MM.1S (cell line): Measurements from ENCODE around the gene ANKRD13B.

Experiments used
- DNase-seq: peaks from one replicate; pipeline ENCODE4 v3.0.0-alpha.2; 2015
- H2AFZ ChIP-seq: fragments of 300-600 bp; sonication (generic); 2 replicates; pipeline ENCODE4 v1.6.0; 2016; ENCODE audit warnings: antibody characterized with exemption, low read length
- H3F3A ChIP-seq: fragments of 300-600 bp; sonication (generic); 2 replicates; pipeline ENCODE4 v1.6.1; 2016; ENCODE audit warnings: mild to moderate bottlenecking, antibody characterized with exemption, low read length, moderate library complexity, mixed read lengths; ENCODE audit not compliant: insufficient read depth
- H3K27ac ChIP-seq: fragments of 300-600 bp; sonication (generic); 2 replicates; pipeline ENCODE4 v1.5.1; 2016; ENCODE audit warnings: mild to moderate bottlenecking, low read length
- H3K27me3 ChIP-seq: fragments of 300-600 bp; sonication (generic); replicated peaks from 2 replicates; pipeline ENCODE4 v1.6.0; 2016; ENCODE audit warnings: low read length; ENCODE audit not compliant: insufficient read depth
- H3K36me3 ChIP-seq: fragments of 300-600 bp; sonication (generic); replicated peaks from 2 replicates; pipeline ENCODE4 v1.6.1; 2016; ENCODE audit warnings: mild to moderate bottlenecking, low read length, mixed read lengths; ENCODE audit not compliant: insufficient read depth
- H3K4me1 ChIP-seq: fragments of 300-600 bp; sonication (generic); 2 replicates; pipeline ENCODE4 v1.6.1; 2016; ENCODE audit warnings: low read length, mixed read lengths
- H3K4me2 ChIP-seq: fragments of 300-600 bp; sonication (generic); 2 replicates; pipeline ENCODE4 v1.6.0; 2016; ENCODE audit warnings: low read depth, low read length
- H3K4me3 ChIP-seq: fragments of 300-600 bp; sonication (generic); 2 replicates; pipeline ENCODE4 v1.5.1; 2016; ENCODE audit warnings: low read length, mixed read lengths
- H3K79me2 ChIP-seq: fragments of 300-600 bp; sonication (generic); 2 replicates; pipeline ENCODE4 v1.6.1; 2016; ENCODE audit warnings: mixed run types, low read length, mixed read lengths
- H3K9ac ChIP-seq: fragments of 300-600 bp; sonication (generic); 2 replicates; pipeline ENCODE4 v1.6.1; 2016; ENCODE audit warnings: low read length, mixed read lengths
- H3K9me2 ChIP-seq: fragments of 300-600 bp; sonication (generic); replicated peaks from 2 replicates; pipeline ENCODE4 v1.6.1; 2016; ENCODE audit warnings: mild to moderate bottlenecking, low read length, mixed read lengths; ENCODE audit not compliant: insufficient read depth
- H3K9me3 ChIP-seq: fragments of 300-600 bp; sonication (generic); replicated peaks from 2 replicates; pipeline ENCODE4 v1.6.1; 2016; ENCODE audit warnings: mild to moderate bottlenecking, low read length, mixed read lengths; ENCODE audit not compliant: insufficient read depth
- H4K20me1 ChIP-seq: fragments of 300-600 bp; sonication (generic); 2 replicates; pipeline ENCODE4 v1.6.1; 2016; ENCODE audit warnings: mild to moderate bottlenecking, low read length, moderate library complexity, mixed read lengths; ENCODE audit not compliant: insufficient read depth
- EZH2 ChIP-seq: fragments of 300-600 bp; sonication (generic); optimal IDR thresholded peaks from 2 replicates; pipeline ENCODE3; 2017; ENCODE audit warnings: low read depth, mild to moderate bottlenecking, antibody characterized with exemption, low read length, mixed read lengths
- EZH2phosphoT487 ChIP-seq: fragments of 300-600 bp; sonication (generic); IDR thresholded peaks from 2 replicates; pipeline ENCODE4 v1.6.1; 2018; ENCODE audit warnings: antibody characterized with exemption, low read length
- TF ChIP-seq, protein P1 (sequence below): fragments of 300-600 bp; sonication (generic); IDR thresholded peaks from 2 replicates; pipeline ENCODE4 v1.5.1; 2016; ENCODE audit warnings: antibody characterized with exemption, low read length, mixed read lengths

ANKRD13B gene

GRCh38 chr17:29571883-29572681 lies 20.9 kb upstream of the ANKRD13B start:
- TF ChIP-seq, protein P1, sequence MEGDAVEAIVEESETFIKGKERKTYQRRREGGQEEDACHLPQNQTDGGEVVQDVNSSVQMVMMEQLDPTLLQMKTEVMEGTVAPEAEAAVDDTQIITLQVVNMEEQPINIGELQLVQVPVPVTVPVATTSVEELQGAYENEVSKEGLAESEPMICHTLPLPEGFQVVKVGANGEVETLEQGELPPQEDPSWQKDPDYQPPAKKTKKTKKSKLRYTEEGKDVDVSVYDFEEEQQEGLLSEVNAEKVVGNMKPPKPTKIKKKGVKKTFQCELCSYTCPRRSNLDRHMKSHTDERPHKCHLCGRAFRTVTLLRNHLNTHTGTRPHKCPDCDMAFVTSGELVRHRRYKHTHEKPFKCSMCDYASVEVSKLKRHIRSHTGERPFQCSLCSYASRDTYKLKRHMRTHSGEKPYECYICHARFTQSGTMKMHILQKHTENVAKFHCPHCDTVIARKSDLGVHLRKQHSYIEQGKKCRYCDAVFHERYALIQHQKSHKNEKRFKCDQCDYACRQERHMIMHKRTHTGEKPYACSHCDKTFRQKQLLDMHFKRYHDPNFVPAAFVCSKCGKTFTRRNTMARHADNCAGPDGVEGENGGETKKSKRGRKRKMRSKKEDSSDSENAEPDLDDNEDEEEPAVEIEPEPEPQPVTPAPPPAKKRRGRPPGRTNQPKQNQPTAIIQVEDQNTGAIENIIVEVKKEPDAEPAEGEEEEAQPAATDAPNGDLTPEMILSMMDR = no peak
- TF ChIP-seq EZH2 = no peak
- no peak for TF ChIP-seq EZH2phosphoT487
- DNase-seq = no peak
- peak overlapping the region; percentile 85; the same call in 1 of the 2 replicates for H3K4me2 ChIP-seq
- no peaks in the 10 kb centered on the region for H3K36me3 ChIP-seq
- H3K4me3 ChIP-seq = no peak overlapping the region
- H3K4me1 ChIP-seq = no peaks in the 10 kb centered on the region
- H3K79me2 ChIP-seq = no peaks in the 10 kb centered on the region
- H3K9me2 ChIP-seq = no peaks in the 10 kb centered on the region
- no peaks in the 10 kb centered on the region for H3K9me3 ChIP-seq
- H3K27ac ChIP-seq = no peak overlapping the region
- peaks cover 18% of the 10 kb centered on the region for H3F3A ChIP-seq
- H3K27me3 ChIP-seq = no peaks in the 10 kb centered on the region
- H4K20me1 ChIP-seq = no peaks in the 10 kb centered on the region
- no peak overlapping the region for H2AFZ ChIP-seq
- no peak overlapping the region; the same call in 1 of the 2 replicates for H3K9ac ChIP-seq

DNA sequence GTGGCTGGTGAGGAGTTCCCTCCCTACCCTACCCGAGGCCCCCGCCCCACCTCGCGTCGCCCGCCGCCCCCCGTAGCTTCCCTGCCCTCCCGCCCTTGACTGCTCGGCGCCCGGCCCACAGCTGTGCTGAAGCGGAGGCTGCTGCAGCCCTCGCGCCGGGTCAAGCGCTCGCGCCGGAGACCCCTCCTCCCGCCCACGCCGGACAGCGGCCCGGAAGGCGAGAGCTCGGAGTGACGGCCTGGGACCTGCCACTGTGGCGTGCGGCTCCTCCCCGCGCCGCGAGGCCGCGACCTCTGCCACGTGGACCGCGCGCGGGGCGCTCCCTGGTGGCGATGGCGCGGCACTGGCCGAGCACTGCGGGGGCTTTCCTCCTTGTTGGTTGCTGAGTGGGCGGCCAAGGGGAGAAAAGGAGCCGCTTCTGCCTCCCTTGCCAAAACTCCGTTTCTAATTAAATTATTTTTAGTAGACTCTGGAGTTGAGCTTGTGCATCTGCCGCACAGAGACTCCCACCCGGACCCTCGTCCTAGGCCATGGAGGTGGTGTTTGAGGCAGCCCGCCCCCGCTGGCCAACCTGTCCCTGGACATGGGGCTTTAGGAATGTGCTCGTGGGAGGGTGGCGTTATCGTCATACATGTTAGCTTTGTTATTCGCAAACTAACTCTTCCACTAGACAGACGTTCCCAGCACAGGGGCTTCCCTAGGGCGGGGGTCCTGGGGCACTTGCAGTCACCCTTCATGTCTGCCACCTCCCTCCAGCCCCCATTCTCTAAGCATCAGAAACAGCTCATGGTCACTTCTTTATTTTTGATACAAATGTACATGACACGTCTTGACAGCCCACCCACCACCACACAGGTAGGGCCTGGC lies 20.0 kb upstream of the ANKRD13B start:
- Histone ChIP-seq H3K36me3 (no peaks in the 10 kb centered on the region), H4K20me1 (no peaks in the 10 kb centered on the region), H2AFZ (no peak overlapping the region), H3K9ac (no peak overlapping the region; the same call in 1 of the 2 replicates), H3K9me3 (no peaks in the 10 kb centered on the region), H3K4me2 (peak overlapping the region; percentile 85), H3K4me1 (no peaks in the 10 kb centered on the region), H3K9me2 (no peaks in the 10 kb centered on the region), H3K27ac (no peak overlapping the region), H3K27me3 (no peaks in the 10 kb centered on the region), H3K4me3 (peak overlapping the region; percentile 33; the same call in 1 of the 2 replicates), H3K79me2 (no peaks in the 10 kb centered on the region), H3F3A (peaks cover 9% of the 10 kb centered on the region)
- TF ChIP-seq, protein P1 = peak; percentile 71
- TF ChIP-seq EZH2phosphoT487 = no peak
- DNase-seq = peak; percentile 64

DNA sequence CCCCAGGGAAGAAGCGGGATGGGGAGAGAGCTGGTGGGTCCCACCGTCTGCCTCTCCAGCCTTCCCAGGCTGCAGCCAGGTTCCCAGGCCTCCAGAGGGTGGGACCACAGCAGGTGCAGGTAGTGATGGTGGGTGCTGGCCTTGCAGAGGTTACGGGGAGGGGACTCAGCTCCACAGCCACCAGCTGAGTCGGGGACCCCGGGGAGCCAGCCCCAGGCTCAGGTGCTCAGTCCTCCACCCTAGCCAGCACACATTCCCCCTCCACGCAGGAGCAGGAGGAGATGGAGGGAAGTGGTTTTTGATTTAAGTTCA lies 19.4 kb upstream of the ANKRD13B start:
- no peaks in the 10 kb centered on the region for H3K36me3 ChIP-seq
- no peak overlapping the region for H3K4me3 ChIP-seq
- 0 out of 2 replicates have a peak, but pooled peaks cover 5% of the 10 kb centered on the region for H3F3A ChIP-seq
- no peak overlapping the region for H2AFZ ChIP-seq
- no peaks in the 10 kb centered on the region for H3K79me2 ChIP-seq
- H3K4me2 ChIP-seq = no peak overlapping the region
- DNase-seq = no peak
- H3K27me3 ChIP-seq = no peaks in the 10 kb centered on the region
- no peak overlapping the region for H3K9ac ChIP-seq
- H3K9me3 ChIP-seq = no peaks in the 10 kb centered on the region
- no peaks in the 10 kb centered on the region for H4K20me1 ChIP-seq
- no peaks in the 10 kb centered on the region for H3K4me1 ChIP-seq
- TF ChIP-seq EZH2phosphoT487 (no peak), EZH2 (no peak)
- TF ChIP-seq, protein P1 = no peak
- no peak overlapping the region for H3K27ac ChIP-seq
- no peaks in the 10 kb centered on the region for H3K9me2 ChIP-seq
